Dedifferentiated amniotic fluid mesenchymal stem cell (primary cell): Measurements from ENCODE around the gene EIF4H.
"Not testable (repeated sequence)": the region's sequence is repeated elsewhere in the genome, so short reads cannot be mapped to it uniquely, and the experiment has no call there.

Experiments used
- DNase-seq: peaks from one replicate; pipeline ENCODE4 v3.0.0-alpha.2; 2016; ENCODE audit errors: extremely low spot score

Gene EIF4H

GRCh38 chr7:74173866-74174605 is at the start of gene EIF4H:
EIF4H (plus strand) TSS chr7:74174356; CDS start chr7:74174384, 28 bp downstream.
- DNase-seq, result peak; percentile 88

GRCh38 chr7:74126220-74126880 is 47.8 kb upstream of the EIF4H start:
- DNase-seq, result no peak

GRCh38 chr7:74129887-74130286 is 44.3 kb upstream of the EIF4H start:
- DNase-seq, result no peak

- DNase-seq, result no peak
These were observed 43.6 kb upstream of the EIF4H start for GRCh38 chr7:74130518-74130917.

GRCh38 chr7:74134117-74134620 is 40.0 kb upstream of the EIF4H start:
- no peak for DNase-seq

- no peak for DNase-seq
These were observed 35.8 kb upstream of the EIF4H start for GRCh38 chr7:74138334-74138867.

DNA sequence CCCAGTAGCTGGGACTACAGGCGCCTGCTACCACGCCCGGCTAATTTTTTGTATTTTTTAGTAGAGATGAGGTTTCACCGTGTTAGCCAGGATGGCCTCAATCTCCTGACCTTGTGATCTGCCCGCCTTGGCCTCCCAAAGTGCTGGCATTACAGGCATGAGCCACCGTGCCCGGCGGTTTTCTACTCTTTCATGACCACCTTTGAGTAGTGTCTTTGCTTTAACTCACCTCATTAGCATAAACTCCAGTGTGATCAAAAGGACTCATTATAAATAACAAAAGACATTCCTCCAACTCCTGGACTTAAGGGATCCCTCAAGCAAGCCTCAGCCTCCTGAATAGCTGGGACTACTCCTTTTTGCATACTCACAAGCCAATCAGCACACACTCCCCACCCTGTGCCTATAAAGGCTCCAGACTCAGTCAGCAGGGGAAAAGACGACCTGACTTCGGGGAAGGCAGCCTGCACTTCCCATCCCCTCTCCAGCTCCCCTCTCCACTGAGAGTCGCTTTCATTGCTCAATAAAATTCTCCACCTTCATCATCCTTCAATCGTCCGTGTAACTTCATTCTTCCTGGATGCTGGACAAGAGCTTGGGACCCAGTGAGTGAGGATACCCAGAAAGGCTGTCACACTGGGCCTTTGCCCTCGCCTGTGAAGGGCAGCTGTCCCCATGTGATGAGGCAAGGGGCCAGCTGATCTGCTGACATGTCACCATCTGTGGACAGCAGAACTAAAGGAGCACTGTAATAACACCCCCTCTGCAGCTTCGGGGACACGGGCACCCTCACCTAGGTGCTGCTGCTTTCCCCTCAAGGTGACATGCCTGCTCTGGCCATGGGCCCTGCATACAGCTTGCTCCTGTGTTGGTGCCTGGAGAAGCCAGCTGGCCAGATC is 35.0 kb upstream of the EIF4H start:
- no peak for DNase-seq

GRCh38 chr7:74141705-74142104 is 32.5 kb upstream of the EIF4H start:
- DNase-seq, result no peak

- DNase-seq, result no peak
These were observed 30.8 kb upstream of the EIF4H start for GRCh38 chr7:74143383-74143782.

DNA sequence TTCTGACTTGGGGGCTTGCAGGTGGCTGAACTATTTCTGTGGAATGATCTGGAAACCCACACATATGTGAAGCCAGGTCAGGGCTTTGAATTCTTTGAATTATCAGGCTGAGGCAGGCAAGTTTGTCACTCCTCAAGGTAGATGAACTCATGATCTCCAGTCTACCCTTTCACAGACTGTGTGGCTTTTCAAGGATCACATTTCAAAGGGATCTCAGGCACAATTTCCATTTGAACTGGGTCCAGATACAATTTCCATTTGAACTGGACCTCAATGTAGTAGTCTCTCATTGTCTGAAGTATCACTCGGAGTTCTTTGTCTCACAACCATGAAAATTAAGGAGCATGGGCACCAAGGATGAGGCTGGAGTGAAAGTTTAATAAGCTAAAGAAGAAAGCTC is 25.7 kb upstream of the EIF4H start:
- no peak for DNase-seq

DNA sequence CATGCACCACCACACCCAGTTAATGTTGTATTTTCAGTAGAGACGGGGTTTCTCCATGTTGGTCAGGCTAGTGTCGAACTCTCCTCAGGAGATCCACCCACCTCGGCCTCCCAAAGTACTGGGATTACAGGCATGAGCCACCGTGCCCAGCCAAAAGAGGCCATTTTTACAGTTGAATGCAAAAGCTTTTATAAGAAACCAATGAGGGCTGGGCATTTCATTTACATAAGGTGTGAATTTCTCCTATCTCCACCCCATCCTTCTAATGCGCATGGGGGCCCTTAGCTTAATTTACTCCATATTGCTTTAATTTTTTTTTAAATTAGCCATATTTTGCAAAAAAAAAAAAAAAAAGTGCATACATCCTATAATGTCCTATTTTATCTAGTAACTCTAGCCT is 25.1 kb upstream of the EIF4H start:
- DNase-seq, result no peak

DNA sequence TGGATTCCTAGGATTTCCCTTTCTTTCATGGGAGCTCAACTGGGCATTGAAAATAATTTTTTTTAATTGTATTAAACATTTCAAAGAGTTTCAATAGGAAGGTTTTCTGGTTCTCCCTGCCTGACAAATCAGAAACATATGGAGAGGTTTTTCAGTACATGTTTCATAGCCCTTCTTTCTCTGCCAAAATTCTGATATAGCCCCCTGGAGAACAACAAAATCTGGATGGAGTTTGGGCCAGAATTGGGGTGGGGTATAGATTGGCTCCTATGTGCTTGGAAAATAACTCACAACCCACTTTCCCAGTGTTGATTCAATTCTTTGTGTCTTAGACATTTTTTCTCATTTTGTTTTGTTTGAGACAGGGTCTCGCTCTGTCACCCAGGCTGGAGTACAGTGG is 24.6 kb upstream of the EIF4H start:
- no peak for DNase-seq

DNA sequence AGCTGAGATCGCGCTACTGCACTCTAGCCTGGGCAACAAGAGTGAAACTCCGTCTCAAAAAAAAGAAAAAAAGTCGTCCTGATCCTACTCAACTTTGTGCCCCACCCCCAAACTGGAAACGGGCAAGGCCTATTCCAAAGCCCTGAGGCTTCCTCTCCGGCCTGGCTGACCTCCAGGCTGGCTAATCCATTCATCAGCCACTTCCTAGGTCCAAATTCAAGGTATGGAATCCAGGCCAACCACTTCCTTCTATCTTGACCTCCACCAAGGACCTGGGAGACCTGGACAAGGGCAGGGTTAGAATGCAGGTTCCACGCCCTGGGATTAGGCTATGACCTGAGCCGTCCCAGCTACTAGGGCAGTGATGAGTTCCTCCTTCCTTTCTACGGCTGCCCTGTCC is 20.4 kb upstream of the EIF4H start:
- DNase-seq, result no peak

GRCh38 chr7:74155810-74156395 is 18.3 kb upstream of the EIF4H start:
- DNase-seq, result no peak

GRCh38 chr7:74157605-74158004 is 16.6 kb upstream of the EIF4H start:
- no peak for DNase-seq

DNA sequence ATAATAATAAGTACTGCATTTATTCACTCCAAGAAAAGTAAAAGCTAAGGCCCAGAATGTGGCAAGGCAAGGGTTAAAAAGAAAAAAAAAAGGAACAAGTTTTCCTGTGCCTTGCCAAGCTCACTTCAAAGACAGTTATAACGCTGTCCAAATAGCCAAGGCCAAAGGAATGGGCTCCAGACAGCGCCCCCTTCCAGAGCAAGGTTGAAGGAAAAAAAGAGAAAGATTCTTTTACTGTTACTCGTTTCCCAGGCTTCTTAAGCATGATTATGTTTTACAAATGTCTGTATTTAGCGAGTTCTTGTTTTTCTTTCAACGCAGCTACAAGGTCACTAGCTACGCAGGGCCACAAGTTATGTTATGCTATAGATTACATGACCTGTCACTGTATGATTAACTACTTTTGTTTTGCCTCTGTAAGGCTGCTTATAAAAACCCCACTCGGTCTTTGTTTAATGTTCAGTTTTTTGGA is 9.1 kb upstream of the EIF4H start:
- DNase-seq, result no peak

- no peak for DNase-seq
These were observed 8.1 kb upstream of the EIF4H start for GRCh38 chr7:74165867-74166593.

GRCh38 chr7:74167324-74167723 is 6.8 kb upstream of the EIF4H start:
- DNase-seq, result not testable (repeated sequence)

DNA sequence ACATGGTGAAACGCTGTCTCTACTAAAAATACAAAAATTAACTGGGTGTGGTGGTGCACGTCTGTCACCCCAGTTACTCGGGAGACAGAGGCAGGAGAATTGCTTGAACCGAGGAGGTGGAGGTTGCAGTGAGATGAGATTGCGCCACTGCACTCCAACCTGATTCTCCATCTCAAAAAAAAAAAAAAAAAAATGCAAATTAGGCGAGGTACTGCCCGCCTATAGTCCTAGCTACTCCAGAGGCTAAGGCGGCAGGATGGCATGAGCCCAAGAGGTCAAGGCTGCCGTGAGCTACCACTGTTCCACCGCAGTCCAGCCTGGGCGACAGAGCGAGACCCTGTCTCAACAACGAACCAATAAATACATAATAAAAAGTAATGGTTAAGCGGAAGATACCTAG is 1.1 kb upstream of the EIF4H start:
- DNase-seq, result no peak

DNA sequence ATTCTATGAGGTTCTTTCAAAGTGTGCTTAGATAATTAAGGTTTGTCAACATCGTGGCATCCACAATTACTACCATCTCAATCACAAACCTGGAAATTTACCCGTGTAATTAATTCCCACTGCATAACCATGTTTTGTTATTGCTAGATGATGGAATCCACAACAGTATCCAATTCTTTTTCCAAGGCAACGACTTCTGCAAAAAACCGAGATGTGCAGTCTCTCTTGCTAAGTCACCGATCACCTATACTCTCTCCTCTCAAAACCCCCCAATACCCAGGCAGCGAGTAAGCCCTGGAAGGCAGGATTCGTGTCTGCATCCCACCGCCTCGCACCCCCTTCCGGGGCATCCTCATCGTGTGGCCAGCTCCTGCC is 678 bp upstream of the EIF4H start:
- DNase-seq, result no peak

- peak; percentile 26 for DNase-seq
These were observed 488 bp downstream of the EIF4H start for GRCh38 chr7:74174606-74175082.
